AG09309 (cell line): ENCODE results near the gene AUTS2.

ENCODE experiments used
- DNase-seq: peaks from one replicate; pipeline ENCODE4 v3.0.0-alpha.2; 2010; ENCODE audit warnings: low read depth
- H3K4me3 ChIP-seq: 2 replicates; pipeline ENCODE4 v1.5.1; 2011; ENCODE audit warnings: mild to moderate bottlenecking, low read depth, low read length, moderate library complexity; ENCODE audit not compliant: control insufficient read depth
- TF ChIP-seq, protein P1 (sequence below): IDR thresholded peaks from 2 replicates; pipeline ENCODE4 v1.5.1; 2011; ENCODE audit warnings: mild to moderate bottlenecking, low read depth, low read length, inconsistent platforms; ENCODE audit not compliant: insufficient read depth, control insufficient read depth; ENCODE audit errors: missing control alignments

AUTS2 gene

DNA sequence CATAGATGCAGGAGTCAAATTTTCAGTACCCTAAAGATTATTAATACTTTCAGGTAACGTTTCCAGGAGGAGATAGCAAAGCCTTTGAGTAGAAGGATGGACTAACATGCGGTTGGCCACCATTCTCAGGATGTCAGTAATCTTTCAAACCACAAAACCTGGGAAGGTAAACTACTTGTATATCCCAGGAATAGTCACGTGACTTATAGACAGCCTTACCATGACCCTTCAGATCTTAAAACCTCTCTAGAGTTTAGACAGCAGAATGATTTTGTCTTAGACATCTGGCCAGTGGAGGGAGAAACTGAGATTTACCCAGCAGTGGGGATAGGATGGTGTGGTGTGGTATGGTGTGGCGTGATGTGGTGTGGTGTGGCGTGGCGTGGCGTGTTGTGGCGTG lies 1085.9 kb downstream of the AUTS2 start:
- TF ChIP-seq, protein P1, sequence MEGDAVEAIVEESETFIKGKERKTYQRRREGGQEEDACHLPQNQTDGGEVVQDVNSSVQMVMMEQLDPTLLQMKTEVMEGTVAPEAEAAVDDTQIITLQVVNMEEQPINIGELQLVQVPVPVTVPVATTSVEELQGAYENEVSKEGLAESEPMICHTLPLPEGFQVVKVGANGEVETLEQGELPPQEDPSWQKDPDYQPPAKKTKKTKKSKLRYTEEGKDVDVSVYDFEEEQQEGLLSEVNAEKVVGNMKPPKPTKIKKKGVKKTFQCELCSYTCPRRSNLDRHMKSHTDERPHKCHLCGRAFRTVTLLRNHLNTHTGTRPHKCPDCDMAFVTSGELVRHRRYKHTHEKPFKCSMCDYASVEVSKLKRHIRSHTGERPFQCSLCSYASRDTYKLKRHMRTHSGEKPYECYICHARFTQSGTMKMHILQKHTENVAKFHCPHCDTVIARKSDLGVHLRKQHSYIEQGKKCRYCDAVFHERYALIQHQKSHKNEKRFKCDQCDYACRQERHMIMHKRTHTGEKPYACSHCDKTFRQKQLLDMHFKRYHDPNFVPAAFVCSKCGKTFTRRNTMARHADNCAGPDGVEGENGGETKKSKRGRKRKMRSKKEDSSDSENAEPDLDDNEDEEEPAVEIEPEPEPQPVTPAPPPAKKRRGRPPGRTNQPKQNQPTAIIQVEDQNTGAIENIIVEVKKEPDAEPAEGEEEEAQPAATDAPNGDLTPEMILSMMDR: no peak
- no peak for DNase-seq
- no peak overlapping the region for H3K4me3 ChIP-seq

DNA sequence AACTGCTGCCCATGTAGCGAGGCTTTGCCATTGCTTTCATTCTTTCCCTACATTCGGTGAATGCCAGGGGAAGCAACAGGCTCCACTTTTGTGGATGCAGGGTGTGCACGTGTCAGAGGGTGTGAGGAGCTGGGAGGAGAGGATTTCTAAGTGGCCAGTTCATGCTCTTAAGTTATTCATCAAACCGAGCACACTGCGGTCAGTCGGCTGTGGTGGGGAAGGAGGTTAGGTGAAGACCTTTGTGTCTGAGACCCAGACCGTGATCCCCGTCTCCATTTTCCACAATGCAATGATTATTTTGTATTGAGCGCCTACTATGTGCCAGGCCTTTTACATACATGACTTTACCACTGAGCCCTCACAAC lies 1095.0 kb downstream of the AUTS2 start:
- DNase-seq: no peak
- TF ChIP-seq, protein P1: no peak
- H3K4me3 ChIP-seq: peak overlapping the region; percentile 72

DNA sequence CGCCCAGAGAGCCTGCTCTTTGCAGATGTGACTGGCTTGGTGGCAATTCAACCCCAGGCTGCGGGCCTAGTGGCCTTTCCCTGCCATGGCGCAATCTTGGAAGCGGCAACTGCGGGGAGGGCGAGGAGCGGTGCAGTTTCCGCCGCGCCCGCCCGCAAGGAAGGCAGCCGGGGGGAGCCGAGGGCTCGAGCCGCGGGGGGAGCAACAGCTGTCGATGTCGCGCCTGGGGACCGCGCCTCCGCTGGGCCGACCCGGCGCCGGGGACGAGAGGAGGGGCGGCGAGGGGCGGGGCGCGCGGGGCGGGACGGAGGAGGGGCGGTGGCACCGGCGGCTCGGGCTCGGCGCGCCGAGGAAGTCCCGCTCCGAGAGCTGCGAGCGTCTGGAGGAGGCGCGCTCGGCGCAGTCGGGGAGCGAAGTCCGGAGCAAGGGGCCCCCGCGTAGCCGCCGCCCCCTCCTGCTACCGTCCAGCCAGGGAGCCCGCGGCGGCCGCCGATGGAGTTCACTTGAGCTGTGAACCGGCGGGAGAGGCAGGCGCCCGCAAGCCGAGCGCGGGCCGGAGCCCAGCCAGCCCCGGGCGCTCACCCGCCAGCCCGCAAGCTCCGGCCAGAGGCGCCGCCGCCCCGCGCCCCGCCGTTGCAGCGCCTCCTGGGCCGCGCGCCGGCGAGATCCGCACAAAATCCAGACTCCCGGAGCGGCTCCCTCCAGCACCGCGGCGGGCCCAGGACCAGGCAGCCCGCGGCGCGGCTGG lies 1095.6 kb downstream of the AUTS2 start:
- TF ChIP-seq, protein P1: peak; percentile 6
- no peak for DNase-seq
- peak overlapping the region; percentile 72 for H3K4me3 ChIP-seq

DNA sequence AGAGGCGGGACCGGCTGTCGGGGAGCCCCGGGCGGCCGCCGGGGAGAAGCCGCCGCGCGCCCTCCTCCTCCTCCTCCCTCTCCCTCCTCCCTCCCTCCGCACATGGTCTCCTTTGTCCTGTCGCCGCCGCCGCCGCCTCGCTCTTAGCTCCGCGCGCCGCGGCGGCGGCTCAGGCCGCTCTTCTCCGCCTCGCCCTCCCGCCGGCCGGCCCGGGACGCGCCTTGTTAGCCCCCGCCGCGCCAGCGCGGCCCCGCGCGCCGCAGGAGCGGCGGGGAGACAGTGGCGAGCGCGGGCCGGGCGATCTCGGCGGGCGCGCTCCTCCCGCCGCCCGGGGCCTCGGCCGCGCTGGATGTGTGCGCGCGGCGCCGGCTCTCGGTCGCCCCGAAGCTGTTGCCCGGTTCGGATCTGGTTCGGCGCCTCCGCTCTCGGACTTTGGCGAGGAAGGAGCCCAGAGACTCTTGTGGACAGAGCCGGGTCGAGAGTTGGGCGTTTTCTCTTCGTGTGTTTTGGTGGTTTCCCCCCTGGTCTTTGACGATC lies 1096.2 kb downstream of the AUTS2 start:
- peak overlapping the region; percentile 72 for H3K4me3 ChIP-seq
- TF ChIP-seq, protein P1: no peak
- no peak for DNase-seq

DNA sequence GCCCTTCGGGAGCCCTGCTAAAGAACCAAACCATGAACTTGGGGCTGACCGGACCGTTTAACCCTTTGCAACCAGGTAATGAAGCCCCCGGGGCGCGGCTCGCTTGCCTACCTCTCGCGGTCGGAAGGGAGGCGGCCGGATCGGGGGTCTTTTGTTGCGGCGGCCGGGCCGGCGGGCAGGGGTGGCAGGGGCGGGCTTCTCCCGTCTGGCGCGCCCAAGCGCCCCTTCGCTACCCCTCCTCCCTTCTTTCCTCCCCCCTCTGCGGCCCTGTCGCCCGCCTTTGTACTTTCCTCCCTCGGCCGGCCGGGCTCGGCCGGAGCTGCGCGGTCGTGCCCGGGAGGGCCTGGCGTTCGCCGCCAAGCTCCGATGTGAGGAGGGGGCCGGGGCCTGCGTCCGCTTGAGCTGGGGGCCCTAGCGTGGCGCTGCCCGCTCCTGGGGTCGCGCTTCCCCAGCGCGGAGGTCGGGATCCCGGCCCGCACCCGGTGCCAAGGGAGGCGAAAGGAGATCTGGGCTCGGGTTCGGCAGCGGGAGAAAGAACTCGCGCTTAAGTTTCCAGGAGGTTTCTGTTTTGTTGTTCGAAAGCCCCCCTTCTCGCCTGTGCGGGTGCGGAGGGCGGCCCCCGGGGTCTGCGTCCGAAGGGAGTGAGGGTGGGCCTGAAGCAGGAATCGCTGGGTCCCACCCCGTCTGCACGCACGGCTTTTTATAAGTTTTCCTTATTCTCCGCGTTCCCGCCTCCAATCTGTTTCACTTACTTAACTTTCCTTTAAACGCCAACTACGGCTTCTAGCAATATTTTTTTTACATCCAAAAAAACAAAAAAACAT lies 1096.9 kb downstream of the AUTS2 start:
- TF ChIP-seq, protein P1: no peak
- no peak for DNase-seq
- peak overlapping the region; percentile 72 for H3K4me3 ChIP-seq

DNA sequence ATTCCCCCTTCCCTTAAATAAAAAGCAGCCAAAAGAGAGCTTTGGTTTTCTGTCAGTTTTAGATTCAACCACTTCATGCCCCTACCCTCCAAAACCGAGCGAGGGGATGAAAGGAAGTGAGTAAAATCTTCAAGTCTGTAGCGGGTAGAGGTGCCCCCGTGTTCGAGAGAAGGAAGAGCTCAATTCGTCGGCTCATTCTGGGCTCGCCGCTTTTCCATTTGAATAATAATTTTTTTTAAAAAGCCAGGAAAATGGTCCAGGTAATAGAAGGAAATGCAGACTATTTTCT lies 1097.5 kb downstream of the AUTS2 start:
- TF ChIP-seq, protein P1: no peak
- no peak for DNase-seq
- H3K4me3 ChIP-seq: peak overlapping the region; percentile 72
